Measurements from ENCODE around the gene SUMF1.
A peak's percentile ranks its signal among the peaks of the same experiment; 100 is the strongest.

Gene SUMF1

GRCh38 chr3:4497005-4497692 lies 30.1 kb upstream of the SUMF1 start:
- no peak for DNase-seq

GRCh38 chr3:4496087-4496452 lies 29.0 kb upstream of the SUMF1 start:
- DNase-seq: no peak

GRCh38 chr3:4495294-4496086 lies 28.4 kb upstream of the SUMF1 start:
- DNase-seq: no peak

DNA sequence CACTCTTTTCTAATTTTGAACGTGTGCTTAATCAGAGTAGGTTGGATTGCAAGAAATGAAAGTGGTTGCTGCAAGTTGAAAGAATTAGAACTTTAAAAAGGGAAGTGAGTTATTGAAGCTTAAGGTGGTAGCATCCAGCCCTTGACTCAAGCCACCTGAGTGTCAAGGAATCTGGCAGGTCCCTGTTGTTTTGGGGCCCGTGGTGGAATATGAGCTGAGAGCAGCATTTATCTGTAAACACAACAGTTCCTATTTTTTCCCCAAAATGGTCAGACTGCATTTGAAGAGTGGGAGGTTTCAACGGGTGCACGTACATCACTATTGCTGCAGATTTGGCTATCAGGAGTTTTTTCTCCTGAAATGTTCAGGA lies 27.8 kb upstream of the SUMF1 start:
- no peak for DNase-seq

- no peak for DNase-seq
Observed at GRCh38 chr3:4493941-4494894, 27.1 kb upstream of the SUMF1 start.

DNA sequence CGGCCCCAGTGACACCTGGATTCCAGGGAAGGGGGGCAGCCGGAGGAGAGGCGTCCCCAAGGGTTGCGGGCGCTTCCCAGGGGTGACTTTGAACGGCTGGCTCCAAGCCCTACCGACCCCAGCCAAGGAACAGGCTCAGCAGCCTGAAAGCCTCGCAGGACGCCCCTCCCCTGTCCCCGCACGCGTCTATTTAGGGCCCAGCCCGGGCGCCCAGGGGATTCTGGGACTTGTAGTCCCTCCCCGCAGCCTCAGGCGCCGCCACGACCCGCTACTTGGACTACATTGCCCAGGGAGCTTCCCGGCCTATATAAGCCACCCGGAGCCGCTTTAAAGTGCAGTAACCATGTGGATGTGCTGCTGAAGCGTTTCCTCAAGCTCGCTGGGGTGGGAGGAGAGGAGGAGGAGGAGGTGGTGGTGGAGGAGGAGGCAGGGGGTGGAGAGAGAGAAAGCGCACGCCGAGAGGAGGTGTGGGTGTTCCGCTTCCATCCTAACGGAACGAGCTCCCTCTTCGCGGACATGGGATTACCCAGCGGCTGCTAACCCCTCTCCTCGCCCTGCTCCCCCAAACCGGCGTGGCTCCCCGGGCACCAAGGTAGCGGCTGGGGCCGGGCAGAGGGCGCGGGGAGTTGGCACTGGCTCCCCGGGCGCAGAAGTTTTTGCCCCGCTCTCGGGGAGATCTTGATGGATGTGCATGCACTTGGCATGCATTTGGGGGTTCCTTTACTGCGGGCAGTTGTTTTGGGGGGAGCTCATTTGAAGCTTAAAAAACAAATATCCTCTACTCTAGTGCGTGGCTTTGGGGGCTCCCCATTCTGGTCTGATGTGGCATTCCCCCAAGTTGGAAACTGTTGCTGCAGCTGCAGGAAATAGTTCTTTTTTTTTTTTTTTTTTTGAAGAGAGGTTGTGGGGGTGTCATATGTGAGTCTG lies 26.2 kb upstream of the SUMF1 start, which contains the start of gene ITPR1:
TSS of gene ITPR1 (plus strand) at position 335 of the 927 bp plus-strand sequence. CDS start 23,144 bp downstream, outside the sequence.
- DNase-seq: peak; percentile 99

DNA sequence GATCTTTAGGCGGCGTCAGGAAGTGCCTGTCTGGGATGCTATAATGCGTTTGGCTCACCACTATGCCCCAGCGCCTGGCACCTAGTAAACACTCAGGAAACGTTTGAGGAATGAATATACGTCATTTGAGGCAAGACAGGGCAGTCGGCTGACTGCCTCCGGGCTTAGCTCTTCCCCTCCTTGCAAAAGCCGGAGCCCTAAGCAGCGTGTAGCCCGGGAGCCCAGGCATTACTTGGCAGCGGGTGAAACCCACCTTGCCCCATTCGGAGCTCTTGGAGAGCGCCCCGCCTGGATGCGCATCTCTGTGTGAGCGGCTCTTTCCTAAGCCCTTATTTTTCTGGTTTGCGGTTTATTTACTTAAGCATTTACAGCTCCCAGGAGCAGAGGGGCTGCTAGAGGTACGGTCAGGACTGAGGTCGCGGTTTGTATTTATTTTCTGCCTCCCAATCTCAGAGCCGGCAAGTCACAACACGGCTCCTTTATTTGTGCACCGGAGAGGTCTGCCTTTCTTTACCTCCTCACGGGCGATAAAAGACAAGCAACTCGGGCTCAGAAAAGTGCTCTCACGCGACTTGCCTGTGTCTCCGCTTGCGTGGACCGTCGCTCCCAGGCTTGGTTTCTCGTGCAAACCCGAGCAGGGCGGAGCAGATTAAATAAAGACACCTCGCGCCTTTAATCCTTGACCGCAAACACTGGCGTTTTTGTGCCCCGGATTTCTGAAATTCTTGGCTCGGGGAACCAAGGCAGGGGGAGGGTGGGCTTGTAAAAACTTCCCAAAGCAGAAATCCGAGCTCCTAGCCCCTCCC lies 25.3 kb upstream of the SUMF1 start:
- peak; percentile 39 for DNase-seq

DNA sequence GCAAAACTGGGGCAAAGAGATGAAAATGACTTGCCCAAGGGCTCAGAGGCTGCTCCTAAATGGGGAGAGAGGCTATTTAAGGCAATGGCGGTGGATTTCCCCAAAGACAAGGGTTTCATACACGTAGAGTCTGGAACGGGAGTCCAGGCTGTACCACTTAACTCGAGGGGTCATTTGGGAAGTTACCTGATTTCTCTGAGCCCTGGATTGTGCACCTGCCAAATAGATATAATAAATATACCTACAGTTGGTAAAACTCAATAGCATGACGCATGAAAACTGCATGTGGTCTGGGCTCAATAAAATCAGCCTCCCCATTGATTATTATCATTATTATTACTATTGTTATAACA lies 24.8 kb upstream of the SUMF1 start:
- DNase-seq: no peak

GRCh38 chr3:4478261-4478660 lies 11.2 kb upstream of the SUMF1 start:
- DNase-seq: no peak

DNA sequence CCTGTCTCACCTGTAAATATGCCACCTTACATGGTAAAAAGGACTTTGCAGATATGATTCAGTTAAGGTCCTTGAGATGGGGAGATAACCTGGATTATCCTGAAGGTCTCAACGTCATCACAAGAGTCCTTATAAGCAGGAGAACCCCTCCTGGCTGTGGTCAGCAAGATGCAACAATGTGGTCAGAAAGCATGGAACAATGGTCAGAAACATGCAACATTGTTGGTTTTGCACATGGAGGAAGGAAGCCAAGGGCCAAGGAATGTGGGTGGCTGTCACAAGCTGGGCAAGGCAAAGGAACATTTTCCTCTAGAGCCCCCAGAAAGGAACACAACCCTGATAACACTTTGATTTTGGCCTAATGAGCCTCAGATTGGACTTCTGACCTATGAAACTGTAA lies 9.4 kb upstream of the SUMF1 start:
- no peak for DNase-seq

DNA sequence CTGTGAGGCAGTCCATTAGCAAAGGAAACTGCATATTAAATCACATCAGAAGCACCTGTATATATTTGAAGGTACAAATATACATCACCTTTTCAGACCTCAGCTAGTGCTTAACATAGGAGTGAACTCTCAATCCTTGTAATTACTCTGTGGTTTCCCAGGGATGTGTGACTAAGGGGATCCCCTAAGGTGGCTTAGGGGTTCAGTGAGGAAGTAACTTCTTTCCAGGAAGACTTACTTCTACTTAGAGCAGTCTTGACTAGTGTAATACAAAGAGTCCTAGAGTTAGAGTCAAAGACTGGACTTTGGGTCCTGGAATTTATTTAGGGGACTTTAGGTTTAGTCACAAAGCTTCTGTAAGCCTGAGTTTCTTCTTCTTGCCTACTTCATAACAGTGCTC lies 8.7 kb upstream of the SUMF1 start:
- no peak for DNase-seq

DNA sequence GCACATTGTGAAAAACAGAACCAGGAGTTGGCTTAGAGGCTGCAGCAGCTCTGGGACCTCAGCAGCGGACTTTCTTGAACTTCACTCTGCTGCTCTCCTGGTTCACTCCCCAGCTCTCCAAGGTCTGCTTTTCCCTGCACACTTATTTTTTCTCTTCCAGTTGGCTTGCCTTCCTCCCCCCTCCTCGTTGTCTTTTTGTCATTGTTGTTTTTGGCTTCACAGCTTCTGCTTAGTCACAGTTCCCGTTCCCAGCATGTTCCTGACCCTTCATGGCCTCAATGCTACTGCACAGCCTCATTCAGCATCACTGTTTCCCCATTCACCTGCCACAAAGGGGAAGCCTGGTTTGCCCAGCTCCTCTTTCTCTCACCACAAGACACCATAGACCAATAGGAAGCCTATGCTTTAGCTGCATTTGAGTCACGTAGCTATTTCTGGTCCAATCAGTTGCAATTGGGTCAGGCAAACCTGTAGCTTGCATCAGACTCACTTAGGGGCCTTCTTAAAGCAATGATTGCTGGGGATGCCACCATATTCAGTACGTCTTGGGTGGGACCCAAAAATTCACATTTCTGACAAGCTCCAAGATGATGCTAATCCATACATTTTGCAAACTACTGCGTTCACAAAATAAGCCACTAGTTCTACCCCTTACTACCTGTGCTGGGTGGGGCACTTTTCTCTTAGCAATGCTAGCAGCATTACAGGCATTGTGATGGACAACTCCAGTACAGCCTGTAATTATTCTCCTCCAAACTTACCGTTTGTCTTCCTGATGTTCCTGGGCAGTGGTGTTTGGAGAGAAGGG lies 7.8 kb upstream of the SUMF1 start:
- peak; percentile 40 for DNase-seq

- no peak for DNase-seq
Observed at GRCh38 chr3:4472766-4473165, 5.7 kb upstream of the SUMF1 start.

GRCh38 chr3:4472312-4472711 lies 5.2 kb upstream of the SUMF1 start:
- DNase-seq: no peak

DNA sequence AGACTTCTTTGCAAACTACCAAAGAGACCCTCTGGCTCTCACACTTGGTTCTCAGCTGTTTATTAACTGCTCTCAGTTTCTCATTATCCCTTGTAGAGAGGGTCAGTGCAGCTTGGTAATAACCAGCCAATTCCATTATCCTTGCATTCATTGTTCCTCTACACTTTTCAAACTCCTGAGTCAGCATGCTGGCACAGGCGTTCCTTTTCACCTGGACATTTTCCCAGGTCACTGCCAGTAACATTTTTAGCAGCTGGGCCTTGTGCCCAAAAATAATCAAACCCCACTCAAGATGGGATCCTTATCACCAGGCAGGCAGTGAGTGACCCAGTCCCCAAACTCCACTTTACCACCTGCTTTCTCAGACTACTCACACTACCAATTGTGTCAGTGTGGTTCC lies 4.8 kb upstream of the SUMF1 start:
- DNase-seq: no peak

DNA sequence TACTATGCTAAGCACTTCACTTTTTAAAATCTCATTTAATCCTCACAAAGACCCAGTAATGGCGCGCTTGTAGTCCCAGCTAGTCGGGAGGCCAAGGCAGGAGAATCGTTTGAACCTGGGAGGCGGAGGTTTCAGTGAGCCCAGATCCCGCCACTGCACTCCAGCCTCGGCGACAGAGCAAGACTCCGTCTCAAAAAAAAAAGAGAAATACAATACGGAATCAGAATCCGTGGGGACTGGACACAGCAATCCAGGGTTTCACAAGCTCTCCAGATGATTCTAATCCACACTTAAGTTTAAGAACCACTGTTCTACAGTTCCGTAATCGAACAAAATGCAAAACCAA lies 426 bp upstream of the SUMF1 start:
- no peak for DNase-seq

- no peak for DNase-seq
Observed at GRCh38 chr3:4464576-4464975, 2.5 kb downstream of the SUMF1 start.

DNA sequence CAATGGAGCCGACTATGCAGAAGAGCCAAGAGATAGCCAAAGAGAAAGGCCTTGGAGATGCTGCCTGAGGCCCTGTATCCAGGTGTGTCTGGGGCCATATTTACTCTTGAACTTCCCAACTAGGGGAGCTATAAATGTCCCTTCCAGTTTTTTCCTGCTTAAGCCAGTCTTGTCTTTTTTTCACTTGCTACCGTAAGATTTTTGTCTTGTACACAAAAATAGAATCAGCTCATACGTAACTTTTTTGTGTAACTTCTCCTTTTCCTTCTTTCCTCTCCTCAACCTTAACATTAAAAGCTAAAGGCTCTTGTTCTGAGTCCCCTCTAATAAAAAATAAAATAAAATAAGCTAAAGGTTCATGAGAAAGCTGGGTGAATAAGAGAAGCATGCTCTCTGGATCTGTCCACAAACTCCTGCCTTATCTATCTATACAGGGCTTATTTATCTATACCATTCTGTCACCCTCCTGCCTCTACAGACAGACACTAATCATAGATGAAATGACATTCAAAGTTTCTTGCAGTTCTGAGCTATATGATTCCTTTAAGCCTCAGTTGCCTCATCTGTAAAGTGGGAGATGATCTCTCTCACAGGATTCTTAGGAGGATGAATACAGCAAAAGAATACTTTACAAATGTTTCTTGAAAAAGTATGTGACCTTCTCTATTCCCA lies 4.6 kb downstream of the SUMF1 start:
- no peak for DNase-seq

DNA sequence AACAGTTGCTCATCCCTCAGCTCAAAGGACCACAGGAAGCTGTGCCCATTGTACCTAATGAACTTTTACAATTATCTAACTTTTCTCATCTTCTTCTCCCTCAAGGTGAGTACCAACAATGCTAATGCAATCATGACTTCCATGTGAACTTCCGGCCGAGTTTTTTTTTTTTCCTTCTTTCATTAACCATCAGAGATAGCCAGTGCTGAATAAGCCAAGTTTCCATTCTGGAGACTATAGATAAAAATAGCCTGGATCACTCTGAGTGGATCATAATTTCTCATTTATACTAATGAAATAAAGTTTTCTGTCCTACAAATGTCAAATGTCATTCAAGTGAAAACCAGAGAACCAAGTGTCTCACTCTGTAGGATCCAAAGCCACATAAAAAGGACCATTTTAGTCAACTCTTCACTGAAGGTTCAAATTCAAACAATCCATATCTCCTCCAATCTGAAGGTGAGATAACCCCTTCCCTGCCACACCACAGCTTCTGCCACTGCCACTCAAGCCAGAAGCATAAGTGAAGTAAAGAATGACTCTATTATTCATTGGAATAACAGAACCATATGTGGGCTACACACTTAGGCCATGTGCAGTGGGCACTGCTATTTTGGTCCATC lies 5.5 kb downstream of the SUMF1 start:
- no peak for DNase-seq

Measured in fibroblast of skin of scalp (primary cell).